Progenitor cell of endocrine pancreas (in vitro differentiated cells): Measurements from ENCODE around the gene ADCY3. TPM values are rescaled to one million over a fixed set of nuclear protein-coding genes. Genes with fewer than 3 reads are reported as not detected.

Experiments
- DNase-seq: peaks from one replicate; pipeline ENCODE4 v3.0.0; 2021; ENCODE audit warnings: low spot score; ENCODE audit not compliant: unreplicated experiment
- H3K27ac Mint-ChIP-seq: 2 replicates; pipeline ENCODE4 v1.8.0; 2021; ENCODE audit warnings: mild to moderate bottlenecking, moderate library complexity, mixed read lengths
- H3K27me3 Mint-ChIP-seq: 2 replicates; pipeline ENCODE4 v1.8.0; 2021; ENCODE audit warnings: mixed read lengths
- H3K36me3 Mint-ChIP-seq: 2 replicates; pipeline ENCODE4 v1.8.0; 2022; ENCODE audit warnings: mixed read lengths; ENCODE audit not compliant: insufficient read depth
- H3K4me1 Mint-ChIP-seq: 2 replicates; pipeline ENCODE4 v1.8.0; 2021; ENCODE audit warnings: low read depth, mixed read lengths
- H3K4me3 Mint-ChIP-seq: 2 replicates; pipeline ENCODE4 v1.8.0; 2021; ENCODE audit warnings: low read depth, mild to moderate bottlenecking, moderate library complexity, mixed read lengths
- H3K9me3 Mint-ChIP-seq: 2 replicates; pipeline ENCODE4 v1.8.0; 2021; ENCODE audit warnings: low read depth, mixed read lengths
- total RNA-seq: library from RNA; stranded (reverse); gene quantifications from 2 replicates; pipeline ENCODE4 v1.2.1, GENCODE V29; 2021
- TF ChIP-seq, protein P1 (sequence below): fragments of 200-600 bp; sonication (generic); IDR thresholded peaks from one replicate; pipeline ENCODE4 v1.5.0; 2021; ENCODE audit warnings: antibody characterized with exemption, mild to moderate bottlenecking; ENCODE audit not compliant: unreplicated experiment

ADCY3 gene
- total RNA-seq, 1 donor from 2014 or later: 22.6 TPM

- Mint-ChIP-seq H3K27ac (no peak overlapping the region), H3K4me1 (peaks cover 2% of the 10 kb centered on the region), H3K27me3 (no peaks in the 10 kb centered on the region), H3K36me3 (peaks cover 8% of the 10 kb centered on the region), H3K4me3 (no peak overlapping the region), H3K9me3 (no peaks in the 10 kb centered on the region)
- no peak for DNase-seq
- TF ChIP-seq, protein P1, sequence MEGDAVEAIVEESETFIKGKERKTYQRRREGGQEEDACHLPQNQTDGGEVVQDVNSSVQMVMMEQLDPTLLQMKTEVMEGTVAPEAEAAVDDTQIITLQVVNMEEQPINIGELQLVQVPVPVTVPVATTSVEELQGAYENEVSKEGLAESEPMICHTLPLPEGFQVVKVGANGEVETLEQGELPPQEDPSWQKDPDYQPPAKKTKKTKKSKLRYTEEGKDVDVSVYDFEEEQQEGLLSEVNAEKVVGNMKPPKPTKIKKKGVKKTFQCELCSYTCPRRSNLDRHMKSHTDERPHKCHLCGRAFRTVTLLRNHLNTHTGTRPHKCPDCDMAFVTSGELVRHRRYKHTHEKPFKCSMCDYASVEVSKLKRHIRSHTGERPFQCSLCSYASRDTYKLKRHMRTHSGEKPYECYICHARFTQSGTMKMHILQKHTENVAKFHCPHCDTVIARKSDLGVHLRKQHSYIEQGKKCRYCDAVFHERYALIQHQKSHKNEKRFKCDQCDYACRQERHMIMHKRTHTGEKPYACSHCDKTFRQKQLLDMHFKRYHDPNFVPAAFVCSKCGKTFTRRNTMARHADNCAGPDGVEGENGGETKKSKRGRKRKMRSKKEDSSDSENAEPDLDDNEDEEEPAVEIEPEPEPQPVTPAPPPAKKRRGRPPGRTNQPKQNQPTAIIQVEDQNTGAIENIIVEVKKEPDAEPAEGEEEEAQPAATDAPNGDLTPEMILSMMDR: no peak
Observed at GRCh38 chr2:24825883-24826772, 93.9 kb downstream of the ADCY3 start.

GRCh38 chr2:24824966-24825882 lies 94.8 kb downstream of the ADCY3 start:
- H3K9me3 Mint-ChIP-seq: no peaks in the 10 kb centered on the region
- TF ChIP-seq, protein P1: peak; percentile 42
- DNase-seq: no peak
- peaks cover 2% of the 10 kb centered on the region for H3K4me1 Mint-ChIP-seq
- no peak overlapping the region for H3K27ac Mint-ChIP-seq
- no peak overlapping the region for H3K4me3 Mint-ChIP-seq
- H3K36me3 Mint-ChIP-seq: peaks cover 8% of the 10 kb centered on the region
- no peaks in the 10 kb centered on the region for H3K27me3 Mint-ChIP-seq

GRCh38 chr2:24824071-24824588 lies 95.9 kb downstream of the ADCY3 start:
- Mint-ChIP-seq H3K27me3 (no peaks in the 10 kb centered on the region), H3K9me3 (no peaks in the 10 kb centered on the region), H3K27ac (no peak overlapping the region), H3K4me1 (peaks cover 2% of the 10 kb centered on the region), H3K4me3 (no peak overlapping the region), H3K36me3 (peaks cover 8% of the 10 kb centered on the region)
- no peak for DNase-seq
- TF ChIP-seq, protein P1: no peak

DNA sequence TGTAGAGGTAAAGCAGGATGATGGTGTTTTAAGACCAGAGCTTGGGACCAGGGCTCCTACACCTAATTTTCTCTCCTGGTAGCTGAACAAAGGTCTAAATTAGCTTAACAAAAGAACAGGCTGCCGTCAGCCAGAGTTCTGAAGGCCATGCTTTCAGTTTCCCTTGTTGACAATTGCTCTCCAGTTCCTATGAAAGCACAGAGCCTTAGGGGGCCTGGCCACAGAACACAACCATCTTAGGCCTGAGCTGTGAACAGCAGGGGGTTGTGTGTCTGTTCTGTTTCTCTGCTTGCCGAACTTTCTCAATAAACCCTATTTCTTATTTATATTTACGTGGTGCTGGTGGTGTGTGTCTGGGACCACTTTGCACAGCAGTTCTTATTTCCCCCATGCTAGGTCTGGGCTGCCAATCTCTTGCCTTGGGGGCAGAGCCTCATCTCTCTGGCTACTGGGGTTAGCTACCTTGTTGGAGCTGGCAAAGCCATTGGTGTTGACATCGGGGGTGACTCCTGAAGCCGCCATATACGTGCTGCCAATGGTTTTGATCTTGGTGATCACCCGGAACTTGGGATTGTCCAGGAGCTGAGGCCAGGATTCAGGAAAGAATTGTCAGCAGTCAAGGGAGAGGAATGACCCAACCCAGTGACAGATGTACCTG lies 97.9 kb downstream of the ADCY3 start:
- Mint-ChIP-seq H3K9me3 (no peaks in the 10 kb centered on the region), H3K27ac (no peak overlapping the region), H3K4me3 (no peak overlapping the region), H3K27me3 (no peaks in the 10 kb centered on the region), H3K36me3 (peaks cover 11% of the 10 kb centered on the region), H3K4me1 (no peaks in the 10 kb centered on the region)
- DNase-seq: no peak
- TF ChIP-seq, protein P1: no peak
